GM21526 (cell line): ENCODE results near the gene ROCK2.
"Not testable (repeated sequence)": the region's sequence is repeated elsewhere in the genome, so short reads cannot be mapped to it uniquely, and the experiment has no call there.

Experiments used
- ATAC-seq: cut with Tn5 transposase; IDR thresholded peaks from one replicate; pipeline ENCODE4 v1.9.1; 2021; ENCODE audit warnings: moderate library complexity; ENCODE audit not compliant: unreplicated experiment, low FRiP score

ROCK2 gene

GRCh38 chr2:11242542-11243174 lies 101.8 kb downstream of the ROCK2 start:
- ATAC-seq: no peak

- ATAC-seq: no peak
Measured at GRCh38 chr2:11241412-11242203, 102.8 kb downstream of the ROCK2 start.

GRCh38 chr2:11239666-11240462 lies 104.6 kb downstream of the ROCK2 start:
- ATAC-seq: no peak

- no peak for ATAC-seq
Measured at GRCh38 chr2:11239147-11239546, 105.3 kb downstream of the ROCK2 start.

GRCh38 chr2:11237122-11237521 lies 107.3 kb downstream of the ROCK2 start:
- no peak for ATAC-seq

- no peak for ATAC-seq
Measured at GRCh38 chr2:11236335-11236734, 108.1 kb downstream of the ROCK2 start.

GRCh38 chr2:11235583-11235982 lies 108.9 kb downstream of the ROCK2 start:
- ATAC-seq: no peak

- no peak for ATAC-seq
Measured at GRCh38 chr2:11234309-11234708, 110.1 kb downstream of the ROCK2 start.

- not testable (repeated sequence) for ATAC-seq
Measured at GRCh38 chr2:11231193-11231592, 113.2 kb downstream of the ROCK2 start.

- ATAC-seq: no peak
Measured at GRCh38 chr2:11228692-11229091, 115.7 kb downstream of the ROCK2 start.

GRCh38 chr2:11227595-11227994 lies 116.8 kb downstream of the ROCK2 start:
- no peak for ATAC-seq

- ATAC-seq: no peak
Measured at GRCh38 chr2:11224887-11225286, 119.5 kb downstream of the ROCK2 start.

GRCh38 chr2:11222845-11223244 lies 121.6 kb downstream of the ROCK2 start:
- ATAC-seq: no peak

- ATAC-seq: no peak
Measured at GRCh38 chr2:11220445-11220844, 124.0 kb downstream of the ROCK2 start.

GRCh38 chr2:11215407-11215806 lies 129.0 kb downstream of the ROCK2 start:
- ATAC-seq: no peak

GRCh38 chr2:11214770-11215169 lies 129.7 kb downstream of the ROCK2 start:
- ATAC-seq: no peak

GRCh38 chr2:11213975-11214374 lies 130.5 kb downstream of the ROCK2 start:
- ATAC-seq: no peak

GRCh38 chr2:11213090-11213638 lies 131.3 kb downstream of the ROCK2 start:
- no peak for ATAC-seq

- ATAC-seq: no peak
Measured at GRCh38 chr2:11212645-11213044, 131.8 kb downstream of the ROCK2 start.

GRCh38 chr2:11208083-11208482 lies 136.4 kb downstream of the ROCK2 start:
- no peak for ATAC-seq

GRCh38 chr2:11203480-11203879 lies 141.0 kb downstream of the ROCK2 start:
- ATAC-seq: no peak
